Heart left ventricle (tissue), 16 donors: ENCODE results near the gene PARD3B. TPM values are rescaled to one million over a fixed set of nuclear protein-coding genes. Genes with fewer than 3 reads are reported as not detected.

Experiments used
- ATAC-seq, 4 donors: fragments of 200-7000 bp; cut with Tn5 transposase; one replicate each; pipeline ENCODE4 v1.9.1; 2020 to 2022; ENCODE audit warnings: moderate library complexity in 4 of 4, mild to moderate bottlenecking in 3 of 4, moderate number of reproducible peaks in 1 of 4
- DNase-seq, 5 donors: peaks; one replicate each; pipeline ENCODE4 v3.0.0-alpha.2; 2020
- H3K27ac ChIP-seq, 12 donors: fragments of 200-600 bp; sonication (generic) in 4 of 12; one replicate each; pipeline versions ENCODE4 v1.5.0 to v1.8.0; 2016 to 2022; ENCODE audit warnings: mild to moderate bottlenecking in 2 of 12
- H3K27me3 ChIP-seq, 9 donors: fragments of 200-600 bp; sonication (generic) in 2 of 9; one replicate each; pipeline versions ENCODE4 v1.5.1 to v1.8.0; 2016 to 2022; ENCODE audit warnings: mild to moderate bottlenecking in 3 of 9
- H3K36me3 ChIP-seq, 9 donors: fragments of 200-600 bp; sonication (generic) in 2 of 9; one replicate each; pipeline versions ENCODE4 v1.5.0 to v1.8.0; 2018 to 2022; ENCODE audit warnings: mild to moderate bottlenecking in 2 of 9
- H3K4me1 ChIP-seq, 12 donors: fragments of 200-600 bp; sonication (generic) in 4 of 12; one replicate each; pipeline versions ENCODE4 v1.5.0 to v1.8.0; 2016 to 2022; ENCODE audit warnings: mild to moderate bottlenecking in 3 of 12
- H3K4me3 ChIP-seq, 12 donors: fragments of 200-600 bp; sonication (generic) in 4 of 12; one replicate each; pipeline versions ENCODE4 v1.5.0 to v1.8.0; 2017 to 2022; ENCODE audit warnings: mild to moderate bottlenecking in 9 of 12, moderate library complexity in 4 of 12
- H3K9me3 ChIP-seq, 12 donors: fragments of 200-600 bp; sonication (generic) in 4 of 12; one replicate each; pipeline versions ENCODE4 v1.5.0 to v1.8.0; 2016 to 2022; ENCODE audit warnings: mild to moderate bottlenecking in 1 of 12
- CTCF ChIP-seq, 12 donors: fragments of 200-600 bp; sonication (generic) in 4 of 12; IDR thresholded peaks; one replicate each; pipeline versions ENCODE4 v1.5.0 to v1.8.0; 2018 to 2022; ENCODE audit warnings: antibody characterized with exemption in 12 of 12, mild to moderate bottlenecking in 5 of 12
- POLR2A ChIP-seq, 2 donors: fragments of 450-650 bp; IDR thresholded peaks; one replicate each; pipeline ENCODE4 v1.6.1; 2017; ENCODE audit warnings: antibody characterized with exemption in 2 of 2, mild to moderate bottlenecking in 2 of 2, moderate library complexity in 2 of 2
- WGBS, 4 donors: extraction: QIAGEN DNeasy Blood & Tissue Kit in 2 of 4; methylation state at CpG; one replicate each; pipeline versions ENCODE4 v1.1.5 to v1.1.7; 2013 to 2018; 5-methylcytosine and 5-hydroxymethylcytosine counted together
- intact Hi-C, 10 donors: fragments of 100-400 bp; cut with DNase I; formaldehyde crosslinking; loops; one replicate each; pipeline versions ENCODE4 v1.11.1 to v1.14.2; 2022
- polyA plus RNA-seq, 2 donors: library from polyadenylated mRNA; stranded (reverse); fragments of 200-250 nt; gene quantifications; one replicate each; pipeline ENCODE4 v1.2.3, GENCODE V29; 2013
- total RNA-seq, 9 donors: library from RNA; depleted of rRNA in 2 of 9; stranded (reverse); fragments of >200 nt in 2 of 9; fragmentation: NEBNext Ultra II Directional in 3 of 9; extraction: Animal tissue kit (Norgen Biotek cat#: 25700) in 3 of 9; gene quantifications; one replicate each; pipeline versions ENCODE4 v1.1.0 to v1.2.4, GENCODE V29; 2016 to 2023
- donor health status: ischemic (EF 13 %, LVEDD 7.1; RV severe dilation, severe dysfunction).
- donor health status: healthy with polysubstance abuse.
- donor health status: DM: no; HTN: yes; CAD: no.
- donor health status: DM: no; HTN: no; CAD: no.
- donor health status: ischemic (EF 25% LVEDD 6.9; RV normal size, moderate dysfunction).
- donor health status: ischemic (EF 25% LVEDD 5.7; RV mildly dilated, moderate dysfunction).
- donor health status: healthy.
- donor health status: DM: yes; HTN: yes; CAD: no.
- donor health status: ischemic (EF 35%, LVEDD 5.7; RV mildly dilated, moderate dysfunction).
- donor health status: nonischemic (EF 11% LVEDD 7.7; RV severe dilation, severe dysfunction).
- donor health status: DM: yes; HTN: yes; CAD: no.
- donor health status: PGD.
- donor health status: ischemic (EF 29% LVEDD 5.4; RV normal size, mild dysfunction).
- donor health status: nonischemic (EF 23%, LVEDD 6.1; RV moderate dilation, normal function).

Gene PARD3B
- total and polyA plus RNA-seq, 11 donors, result 0.71 to 15.1 (median 6.2) TPM

GRCh38 chr2:205055251-205055650 is 510.0 kb downstream of the PARD3B start:
- no peak for ATAC-seq
- intact Hi-C loops, result loop anchor here in 1 of 10 donors (10.0 kb wide), 1 partner anchor 630 kb away; the partner anchor contains the start of gene NRP2
- DNase-seq, result no peak
- H3K36me3 ChIP-seq, result no peaks in the 10 kb centered on the region
- H3K9me3 ChIP-seq, result peaks cover 0 to 11% (median 0%) of the 10 kb centered on the region in 12 donors
- peaks cover 0 to 8% (median 0%) of the 10 kb centered on the region in 12 donors for H3K4me1 ChIP-seq
- no peak overlapping the region for H3K4me3 ChIP-seq
- H3K27me3 ChIP-seq, result no peaks in the 10 kb centered on the region
- no peak overlapping the region for H3K27ac ChIP-seq
- 76 to 90% (median 80%) methylated on average over 2 of the region's 2 CpGs for WGBS, 4 donors
- TF ChIP-seq CTCF (IDR thresholded peaks at IDR 0.05), result no peak
- no peak for TF ChIP-seq POLR2A (IDR thresholded peaks at IDR 0.05)

GRCh38 chr2:205056151-205056561 is 510.9 kb downstream of the PARD3B start:
- Histone ChIP-seq H3K36me3 (no peaks in the 10 kb centered on the region), H3K9me3 (peaks cover 0 to 11% (median 0%) of the 10 kb centered on the region in 12 donors), H3K4me3 (peak overlapping the region in 2 of 12 donors; percentile 2 to 18), H3K27ac (no peak overlapping the region), H3K27me3 (no peaks in the 10 kb centered on the region), H3K4me1 (peaks cover 0 to 8% (median 0%) of the 10 kb centered on the region in 12 donors)
- ATAC-seq (no peak), DNase-seq (no peak)
- TF ChIP-seq POLR2A (IDR thresholded peaks at IDR 0.05), result no peak
- no peak for TF ChIP-seq CTCF (IDR thresholded peaks at IDR 0.05)
- WGBS, 4 donors, result 43 to 53% (median 52%) methylated on average over 6 of the region's 6 CpGs
- intact Hi-C loops, result loop anchor here in 1 of 10 donors (10.0 kb wide), 1 partner anchor 629 kb away; the partner anchor contains the start of gene NRP2

GRCh38 chr2:205058409-205058808 is 513.1 kb downstream of the PARD3B start:
- Histone ChIP-seq H3K9me3 (peaks cover 0 to 11% (median 0%) of the 10 kb centered on the region in 12 donors), H3K4me3 (no peak overlapping the region), H3K4me1 (peaks cover 0 to 8% (median 0%) of the 10 kb centered on the region in 12 donors), H3K27ac (no peak overlapping the region), H3K27me3 (no peaks in the 10 kb centered on the region), H3K36me3 (no peaks in the 10 kb centered on the region)
- intact Hi-C loops, result loop anchor here in 1 of 10 donors (10.0 kb wide), 1 partner anchor 626 kb away; the partner anchor contains the start of gene NRP2
- DNase-seq (no peak), ATAC-seq (no peak)
- no peak for TF ChIP-seq CTCF (IDR thresholded peaks at IDR 0.05)
- TF ChIP-seq POLR2A (IDR thresholded peaks at IDR 0.05), result no peak
- WGBS, 4 donors, result 89 to 94% (median 91%) methylated on average over 2 of the region's 2 CpGs

DNA sequence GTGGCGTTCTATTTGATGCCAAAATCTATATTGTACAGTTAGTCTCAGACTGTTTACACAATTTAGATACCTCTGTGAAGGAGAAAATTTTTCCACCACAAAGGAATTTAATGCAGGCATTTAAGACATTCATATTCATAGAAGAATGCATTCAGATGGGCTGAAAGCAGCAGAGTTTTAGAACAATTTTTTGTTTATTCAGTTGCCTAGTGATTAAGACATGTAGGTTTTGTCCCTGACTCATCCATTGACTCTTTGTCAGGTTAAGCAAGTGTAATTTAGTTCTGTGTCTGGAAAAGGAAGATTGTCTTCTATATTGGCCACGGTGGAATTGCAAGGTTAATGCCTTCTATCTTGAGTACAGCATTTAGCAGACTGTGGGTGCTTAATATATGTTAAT is 515.0 kb downstream of the PARD3B start:
- intact Hi-C loops, result no loop called here
- Histone ChIP-seq H3K27me3 (no peaks in the 10 kb centered on the region), H3K4me3 (no peak overlapping the region), H3K9me3 (peaks cover 0 to 11% (median 0%) of the 10 kb centered on the region in 12 donors), H3K36me3 (no peaks in the 10 kb centered on the region), H3K27ac (no peak overlapping the region), H3K4me1 (peaks cover 0 to 8% (median 0%) of the 10 kb centered on the region in 12 donors)
- 92 to 97% (median 95%) methylated on average over 2 of the region's 2 CpGs for WGBS, 4 donors
- TF ChIP-seq POLR2A (IDR thresholded peaks at IDR 0.05) (no peak), CTCF (IDR thresholded peaks at IDR 0.05) (no peak)
- DNase-seq (no peak), ATAC-seq (no peak)
